Nucleus accumbens (tissue), 56 donors: Measurements from ENCODE around the gene MOB1A.

ENCODE experiments used
- DNase-seq, 56 donors: peaks; one replicate each; lab custom pipeline; 2025; lab: John Stamatoyannopoulos, UW

Gene MOB1A

DNA sequence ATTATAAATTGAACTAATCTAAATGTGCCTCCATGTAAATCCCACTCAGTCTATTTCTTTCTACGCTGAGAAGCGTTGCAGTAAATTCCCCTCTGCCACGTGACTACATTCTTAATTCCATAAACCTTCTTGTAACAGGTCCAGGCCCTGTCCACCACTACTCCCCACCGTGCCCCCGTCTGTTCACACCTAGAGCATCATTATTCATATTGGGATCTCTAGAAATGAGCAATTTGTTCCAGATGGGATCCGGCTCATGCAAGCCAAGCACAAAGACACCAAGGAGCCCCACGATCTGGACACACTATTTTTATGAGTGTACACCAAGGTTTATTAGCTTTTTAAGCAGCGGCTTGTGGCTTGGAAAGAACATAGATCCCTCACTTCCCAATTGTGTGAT, 69.1 kb downstream of the MOB1A start:
- DNase-seq, result no peak

DNA sequence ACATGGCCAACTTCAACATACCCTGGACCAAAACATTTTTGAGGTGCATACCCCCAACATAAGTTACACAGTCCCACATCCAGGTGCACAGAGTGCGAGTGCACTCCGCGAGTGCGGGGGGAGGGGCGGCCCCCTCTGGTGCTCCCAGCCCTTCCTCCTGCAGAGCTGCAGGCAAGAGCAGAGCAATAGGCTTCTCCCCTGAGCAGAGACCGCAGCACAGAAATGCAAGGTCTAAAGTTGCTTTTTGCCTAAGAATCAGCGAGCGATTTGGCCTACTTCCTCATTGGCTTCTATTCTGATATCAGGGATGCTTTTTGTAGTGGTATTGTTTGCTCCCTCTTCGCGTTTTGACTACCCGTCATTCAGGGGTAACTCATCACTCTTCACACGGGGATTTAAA, 71.6 kb downstream of the MOB1A start:
- peak in 1 of 56 donors; percentile 16 for DNase-seq

DNA sequence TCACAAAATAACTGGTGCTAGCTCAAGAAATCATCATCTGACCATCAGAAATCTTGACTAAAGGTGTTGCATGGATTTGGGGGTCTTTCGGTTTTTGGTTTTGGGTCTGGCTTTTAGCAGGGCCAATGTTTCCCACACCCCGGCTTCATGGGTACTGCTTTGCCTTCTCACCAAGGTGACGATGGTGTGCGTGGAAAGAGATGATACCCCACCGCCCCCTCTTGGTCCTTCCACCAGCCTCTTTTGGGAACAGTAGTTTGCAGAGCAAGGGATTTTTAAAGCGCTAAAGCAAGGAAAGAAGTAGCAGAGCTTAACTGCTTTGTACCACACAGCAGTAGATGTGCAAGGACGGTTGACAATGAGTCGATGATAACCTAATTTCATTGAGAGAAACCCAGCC, 73.3 kb downstream of the MOB1A start:
- no peak for DNase-seq

DNA sequence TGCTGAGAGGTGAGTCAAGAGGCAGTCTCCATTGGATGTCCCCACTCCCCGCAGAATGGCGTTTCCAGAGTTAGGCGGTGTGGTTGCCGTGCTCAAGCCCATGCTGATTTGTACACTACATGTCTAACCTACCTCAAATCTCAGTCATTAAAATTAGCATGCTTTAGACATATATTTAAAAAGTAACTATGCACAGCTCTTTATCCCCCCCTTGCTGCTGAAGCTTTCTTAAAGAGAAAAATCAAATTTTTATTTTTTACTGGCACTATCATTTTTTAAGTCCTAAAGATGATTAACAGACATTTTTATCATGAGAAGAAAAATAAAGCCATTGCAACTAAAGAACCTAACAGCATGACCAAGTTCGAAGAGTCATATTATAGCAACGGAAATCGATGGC, 73.8 kb downstream of the MOB1A start:
- no peak for DNase-seq

GRCh38 chr2:74103763-74104162, 74.9 kb downstream of the MOB1A start:
- DNase-seq, result no peak
